ENCODE results near the gene SLC9A7. TPM values are rescaled to one million over a fixed set of nuclear protein-coding genes. Genes with fewer than 3 reads are reported as not detected.

Gene SLC9A7
- total and polyA plus RNA-seq, 4 donors = 2.3 to 13.2 (median 3.1) TPM

DNA sequence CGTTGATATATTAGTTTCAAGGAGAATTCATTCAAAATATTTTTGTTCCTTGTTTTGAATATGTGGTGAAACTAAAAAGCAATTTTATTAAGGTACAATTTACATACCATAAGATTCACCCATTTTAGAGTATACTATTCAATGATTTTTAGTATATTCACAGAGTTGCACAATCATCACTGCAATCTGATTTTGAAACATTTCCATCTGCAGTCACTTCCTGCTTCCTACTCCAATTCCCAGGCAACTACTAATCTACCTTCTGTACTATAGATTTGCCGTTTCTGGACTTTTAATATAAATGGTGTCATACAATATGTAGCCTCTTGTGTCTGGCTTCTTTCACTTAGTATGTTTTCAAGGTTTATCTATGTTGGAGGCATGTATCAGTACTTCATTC lies 71.3 kb downstream of the SLC9A7 start:
- Histone ChIP-seq H3K36me3 (ENCODE audit: control insufficient read depth in 4 of 4, insufficient read depth in 3 of 4, low read depth in 1 of 4, low read length in 3 of 4) (no peaks in the 10 kb centered on the region), H3K27me3 (ENCODE audit: control insufficient read depth in 4 of 4, insufficient read depth in 4 of 4, low read length in 3 of 4) (peaks cover 0 to 3% (median 0%) of the 10 kb centered on the region in 4 donors), H3K9me3 (ENCODE audit: control insufficient read depth in 4 of 4, low read length in 3 of 4) (no peaks in the 10 kb centered on the region), H3K27ac (ENCODE audit: low read depth in 1 of 2, low read length in 2 of 2) (no peak overlapping the region), H3K4me3 (ENCODE audit: low read depth in 1 of 3, low read length in 3 of 3) (no peak overlapping the region), H3K9ac (ENCODE audit: low read depth in 1 of 2, low read length in 2 of 2) (no peak overlapping the region), H3K4me1 (ENCODE audit: control insufficient read depth in 4 of 4, insufficient read depth in 4 of 4, low read length in 3 of 4) (no peaks in the 10 kb centered on the region)
- DNase-seq (ENCODE audit: low spot score) = no peak
- 67% methylated on average over 2 of the region's 2 CpGs for WGBS
- TF ChIP-seq, protein P1, sequence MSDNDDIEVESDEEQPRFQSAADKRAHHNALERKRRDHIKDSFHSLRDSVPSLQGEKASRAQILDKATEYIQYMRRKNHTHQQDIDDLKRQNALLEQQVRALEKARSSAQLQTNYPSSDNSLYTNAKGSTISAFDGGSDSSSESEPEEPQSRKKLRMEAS (IDR thresholded peaks at IDR 0.05) = no peak
- TF ChIP-seq, protein P2, sequence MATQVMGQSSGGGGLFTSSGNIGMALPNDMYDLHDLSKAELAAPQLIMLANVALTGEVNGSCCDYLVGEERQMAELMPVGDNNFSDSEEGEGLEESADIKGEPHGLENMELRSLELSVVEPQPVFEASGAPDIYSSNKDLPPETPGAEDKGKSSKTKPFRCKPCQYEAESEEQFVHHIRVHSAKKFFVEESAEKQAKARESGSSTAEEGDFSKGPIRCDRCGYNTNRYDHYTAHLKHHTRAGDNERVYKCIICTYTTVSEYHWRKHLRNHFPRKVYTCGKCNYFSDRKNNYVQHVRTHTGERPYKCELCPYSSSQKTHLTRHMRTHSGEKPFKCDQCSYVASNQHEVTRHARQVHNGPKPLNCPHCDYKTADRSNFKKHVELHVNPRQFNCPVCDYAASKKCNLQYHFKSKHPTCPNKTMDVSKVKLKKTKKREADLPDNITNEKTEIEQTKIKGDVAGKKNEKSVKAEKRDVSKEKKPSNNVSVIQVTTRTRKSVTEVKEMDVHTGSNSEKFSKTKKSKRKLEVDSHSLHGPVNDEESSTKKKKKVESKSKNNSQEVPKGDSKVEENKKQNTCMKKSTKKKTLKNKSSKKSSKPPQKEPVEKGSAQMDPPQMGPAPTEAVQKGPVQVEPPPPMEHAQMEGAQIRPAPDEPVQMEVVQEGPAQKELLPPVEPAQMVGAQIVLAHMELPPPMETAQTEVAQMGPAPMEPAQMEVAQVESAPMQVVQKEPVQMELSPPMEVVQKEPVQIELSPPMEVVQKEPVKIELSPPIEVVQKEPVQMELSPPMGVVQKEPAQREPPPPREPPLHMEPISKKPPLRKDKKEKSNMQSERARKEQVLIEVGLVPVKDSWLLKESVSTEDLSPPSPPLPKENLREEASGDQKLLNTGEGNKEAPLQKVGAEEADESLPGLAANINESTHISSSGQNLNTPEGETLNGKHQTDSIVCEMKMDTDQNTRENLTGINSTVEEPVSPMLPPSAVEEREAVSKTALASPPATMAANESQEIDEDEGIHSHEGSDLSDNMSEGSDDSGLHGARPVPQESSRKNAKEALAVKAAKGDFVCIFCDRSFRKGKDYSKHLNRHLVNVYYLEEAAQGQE (IDR thresholded peaks at IDR 0.05) = no peak
- TF ChIP-seq GABPA (IDR thresholded peaks at IDR 0.05 in 1 of 2, conservative IDR thresholded peaks at IDR 0.05 in 1 of 2) (no peak), RXRA (IDR thresholded peaks at IDR 0.05) (no peak), FOXA1 (IDR thresholded peaks at IDR 0.05) (no peak), SP1 (IDR thresholded peaks at IDR 0.05) (no peak), HNF4G (IDR thresholded peaks at IDR 0.05) (no peak), NR2F2 (IDR thresholded peaks at IDR 0.05) (no peak), TAF1 (conservative IDR thresholded peaks at IDR 0.05) (no peak), JUND (IDR thresholded peaks at IDR 0.05) (no peak), HNF4A (conservative IDR thresholded peaks at IDR 0.05) (no peak), RAD21 (IDR thresholded peaks at IDR 0.05) (no peak)
- TF ChIP-seq, protein P3, sequence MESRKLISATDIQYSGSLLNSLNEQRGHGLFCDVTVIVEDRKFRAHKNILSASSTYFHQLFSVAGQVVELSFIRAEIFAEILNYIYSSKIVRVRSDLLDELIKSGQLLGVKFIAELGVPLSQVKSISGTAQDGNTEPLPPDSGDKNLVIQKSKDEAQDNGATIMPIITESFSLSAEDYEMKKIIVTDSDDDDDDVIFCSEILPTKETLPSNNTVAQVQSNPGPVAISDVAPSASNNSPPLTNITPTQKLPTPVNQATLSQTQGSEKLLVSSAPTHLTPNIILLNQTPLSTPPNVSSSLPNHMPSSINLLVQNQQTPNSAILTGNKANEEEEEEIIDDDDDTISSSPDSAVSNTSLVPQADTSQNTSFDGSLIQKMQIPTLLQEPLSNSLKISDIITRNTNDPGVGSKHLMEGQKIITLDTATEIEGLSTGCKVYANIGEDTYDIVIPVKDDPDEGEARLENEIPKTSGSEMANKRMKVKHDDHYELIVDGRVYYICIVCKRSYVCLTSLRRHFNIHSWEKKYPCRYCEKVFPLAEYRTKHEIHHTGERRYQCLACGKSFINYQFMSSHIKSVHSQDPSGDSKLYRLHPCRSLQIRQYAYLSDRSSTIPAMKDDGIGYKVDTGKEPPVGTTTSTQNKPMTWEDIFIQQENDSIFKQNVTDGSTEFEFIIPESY (IDR thresholded peaks at IDR 0.05) = no peak
- TF ChIP-seq, protein P4, sequence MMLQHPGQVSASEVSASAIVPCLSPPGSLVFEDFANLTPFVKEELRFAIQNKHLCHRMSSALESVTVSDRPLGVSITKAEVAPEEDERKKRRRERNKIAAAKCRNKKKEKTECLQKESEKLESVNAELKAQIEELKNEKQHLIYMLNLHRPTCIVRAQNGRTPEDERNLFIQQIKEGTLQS (IDR thresholded peaks at IDR 0.05) = no peak
- TF ChIP-seq, protein P5, sequence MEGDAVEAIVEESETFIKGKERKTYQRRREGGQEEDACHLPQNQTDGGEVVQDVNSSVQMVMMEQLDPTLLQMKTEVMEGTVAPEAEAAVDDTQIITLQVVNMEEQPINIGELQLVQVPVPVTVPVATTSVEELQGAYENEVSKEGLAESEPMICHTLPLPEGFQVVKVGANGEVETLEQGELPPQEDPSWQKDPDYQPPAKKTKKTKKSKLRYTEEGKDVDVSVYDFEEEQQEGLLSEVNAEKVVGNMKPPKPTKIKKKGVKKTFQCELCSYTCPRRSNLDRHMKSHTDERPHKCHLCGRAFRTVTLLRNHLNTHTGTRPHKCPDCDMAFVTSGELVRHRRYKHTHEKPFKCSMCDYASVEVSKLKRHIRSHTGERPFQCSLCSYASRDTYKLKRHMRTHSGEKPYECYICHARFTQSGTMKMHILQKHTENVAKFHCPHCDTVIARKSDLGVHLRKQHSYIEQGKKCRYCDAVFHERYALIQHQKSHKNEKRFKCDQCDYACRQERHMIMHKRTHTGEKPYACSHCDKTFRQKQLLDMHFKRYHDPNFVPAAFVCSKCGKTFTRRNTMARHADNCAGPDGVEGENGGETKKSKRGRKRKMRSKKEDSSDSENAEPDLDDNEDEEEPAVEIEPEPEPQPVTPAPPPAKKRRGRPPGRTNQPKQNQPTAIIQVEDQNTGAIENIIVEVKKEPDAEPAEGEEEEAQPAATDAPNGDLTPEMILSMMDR (IDR thresholded peaks at IDR 0.05; ENCODE audit: low read depth, low read length, missing input control) = no peak
